Lower leg skin (tissue), 3 donors: ENCODE data around the gene HK2.

ENCODE experiments used
- POLR2A ChIP-seq, 2 donors: fragments of 450-650 bp; IDR thresholded peaks; one replicate each; pipeline ENCODE4 v1.6.1; 2016 to 2017; ENCODE audit warnings: antibody characterized with exemption in 2 of 2, mild to moderate bottlenecking in 1 of 2, moderate library complexity in 1 of 2
- TF ChIP-seq, protein P1 (sequence below), 3 donors: fragments of 450-650 bp; IDR thresholded peaks; one replicate each; pipeline ENCODE4 v1.5.1; 2016; ENCODE audit warnings: antibody characterized with exemption in 3 of 3, mild to moderate bottlenecking in 3 of 3, moderate library complexity in 2 of 3

DNA sequence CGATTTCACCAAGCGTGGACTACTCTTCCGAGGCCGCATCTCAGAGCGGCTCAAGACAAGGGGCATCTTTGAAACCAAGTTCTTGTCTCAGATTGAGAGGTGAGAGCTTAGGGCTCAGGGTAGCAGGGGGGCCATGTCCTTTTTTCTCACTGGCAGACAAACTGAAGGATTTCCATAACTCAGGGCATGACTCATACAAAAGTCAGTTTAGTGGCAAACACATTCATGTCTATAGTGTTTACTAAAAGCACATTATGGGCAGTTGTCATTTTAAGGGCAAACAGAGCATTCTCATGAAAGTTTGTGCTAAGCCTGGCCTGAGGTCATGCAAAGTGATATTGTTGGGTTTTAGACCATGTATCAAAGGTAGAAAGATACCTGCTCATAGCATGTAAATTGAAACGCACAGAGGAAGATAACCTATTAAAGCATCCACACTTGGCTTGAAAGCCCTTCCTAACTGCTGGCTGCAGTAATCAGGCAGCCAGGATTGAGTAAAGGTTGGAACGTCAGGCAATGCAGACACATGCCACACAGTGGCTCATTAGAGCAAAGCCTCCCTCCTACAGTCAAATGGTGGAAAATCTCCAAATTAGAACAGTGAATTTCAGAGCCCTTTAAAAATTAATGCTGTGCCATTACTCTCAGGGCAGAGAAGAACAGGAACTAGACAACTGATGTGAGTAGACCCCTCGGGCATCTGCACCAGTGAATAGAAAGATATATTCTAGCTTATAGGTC, 54.2 kb downstream of the HK2 start:
- TF ChIP-seq, protein P1, sequence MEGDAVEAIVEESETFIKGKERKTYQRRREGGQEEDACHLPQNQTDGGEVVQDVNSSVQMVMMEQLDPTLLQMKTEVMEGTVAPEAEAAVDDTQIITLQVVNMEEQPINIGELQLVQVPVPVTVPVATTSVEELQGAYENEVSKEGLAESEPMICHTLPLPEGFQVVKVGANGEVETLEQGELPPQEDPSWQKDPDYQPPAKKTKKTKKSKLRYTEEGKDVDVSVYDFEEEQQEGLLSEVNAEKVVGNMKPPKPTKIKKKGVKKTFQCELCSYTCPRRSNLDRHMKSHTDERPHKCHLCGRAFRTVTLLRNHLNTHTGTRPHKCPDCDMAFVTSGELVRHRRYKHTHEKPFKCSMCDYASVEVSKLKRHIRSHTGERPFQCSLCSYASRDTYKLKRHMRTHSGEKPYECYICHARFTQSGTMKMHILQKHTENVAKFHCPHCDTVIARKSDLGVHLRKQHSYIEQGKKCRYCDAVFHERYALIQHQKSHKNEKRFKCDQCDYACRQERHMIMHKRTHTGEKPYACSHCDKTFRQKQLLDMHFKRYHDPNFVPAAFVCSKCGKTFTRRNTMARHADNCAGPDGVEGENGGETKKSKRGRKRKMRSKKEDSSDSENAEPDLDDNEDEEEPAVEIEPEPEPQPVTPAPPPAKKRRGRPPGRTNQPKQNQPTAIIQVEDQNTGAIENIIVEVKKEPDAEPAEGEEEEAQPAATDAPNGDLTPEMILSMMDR (IDR thresholded peaks at IDR 0.05), result no peak
- no peak for TF ChIP-seq POLR2A (IDR thresholded peaks at IDR 0.05)
